GM18508 (cell line): ENCODE data around the gene RUNDC3A.

Experiments used
- ATAC-seq: cut with Tn5 transposase; IDR thresholded peaks from one replicate; pipeline ENCODE4 v1.9.1; 2021; ENCODE audit warnings: moderate number of reproducible peaks; ENCODE audit not compliant: insufficient read depth, unreplicated experiment

Gene RUNDC3A

DNA sequence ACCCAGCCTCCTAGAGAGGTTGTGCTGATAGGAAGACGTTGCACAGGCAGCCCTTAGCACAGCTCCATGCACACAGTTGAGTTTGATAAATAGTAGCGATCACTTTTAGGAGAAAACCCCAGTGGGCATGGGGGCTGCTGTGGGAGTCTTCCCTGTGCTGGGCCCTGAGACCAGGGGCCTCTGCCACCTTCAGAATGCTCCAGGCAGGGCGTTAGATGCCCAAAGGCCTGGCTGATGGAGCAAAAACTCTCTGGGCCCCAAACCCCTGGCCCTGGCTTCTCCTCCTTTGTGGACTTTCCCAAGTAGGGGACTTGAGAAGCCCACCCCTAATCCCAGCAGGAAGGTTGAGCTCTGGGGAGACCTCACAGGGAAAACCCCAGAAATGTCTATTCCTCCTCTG, 26.1 kb upstream of the RUNDC3A start:
- no peak for ATAC-seq

DNA sequence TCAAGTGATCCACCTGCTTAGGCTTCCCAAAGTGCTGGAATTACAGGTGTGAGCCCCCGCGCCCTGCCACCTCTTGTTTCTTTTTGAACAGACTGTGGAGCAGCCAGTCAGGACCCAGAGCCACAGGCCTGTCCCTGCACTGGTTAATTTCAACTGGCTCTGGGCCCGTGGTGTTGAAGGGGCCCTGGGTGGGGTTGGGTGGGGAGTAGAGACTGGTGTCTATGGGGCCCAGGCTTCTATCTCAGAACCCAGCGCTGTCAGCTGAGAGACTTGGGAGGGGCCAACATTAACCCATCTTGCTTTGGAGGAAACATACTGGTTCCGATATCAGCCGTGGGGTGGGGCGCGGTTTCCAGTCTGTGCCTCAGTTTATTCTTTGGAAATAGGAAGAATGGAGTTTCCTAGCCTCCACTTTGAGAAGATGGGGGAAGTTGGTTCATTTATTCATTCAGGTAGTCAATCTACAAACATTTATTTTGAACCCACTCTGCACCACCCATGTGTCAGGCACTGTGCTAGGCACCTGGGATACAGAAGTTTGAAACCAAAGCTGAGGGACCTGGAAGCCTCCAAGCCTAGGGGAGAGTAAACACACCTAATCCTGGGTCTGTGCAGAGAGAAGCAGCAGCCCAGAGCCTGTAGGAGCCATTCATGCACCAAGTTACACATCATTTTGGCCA, 24.9 kb upstream of the RUNDC3A start:
- ATAC-seq: no peak

DNA sequence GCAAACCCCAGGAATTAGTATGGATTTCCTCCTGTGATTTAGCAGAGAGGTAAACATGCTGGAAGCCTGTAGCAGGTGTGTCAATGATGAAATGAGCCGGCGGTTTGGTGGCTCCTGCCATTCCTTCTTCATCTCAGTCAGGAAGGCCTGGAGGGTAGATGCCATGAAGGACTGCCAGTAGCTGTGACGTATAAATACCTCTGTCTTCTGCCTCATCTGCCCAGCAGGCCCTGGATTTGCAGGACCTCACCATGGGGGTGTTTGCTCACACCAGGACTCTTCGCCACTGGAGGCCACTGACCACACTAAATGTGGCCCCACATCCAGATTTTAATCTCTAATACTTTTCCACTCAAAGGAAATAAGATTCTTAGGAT, 24.4 kb upstream of the RUNDC3A start:
- no peak for ATAC-seq

DNA sequence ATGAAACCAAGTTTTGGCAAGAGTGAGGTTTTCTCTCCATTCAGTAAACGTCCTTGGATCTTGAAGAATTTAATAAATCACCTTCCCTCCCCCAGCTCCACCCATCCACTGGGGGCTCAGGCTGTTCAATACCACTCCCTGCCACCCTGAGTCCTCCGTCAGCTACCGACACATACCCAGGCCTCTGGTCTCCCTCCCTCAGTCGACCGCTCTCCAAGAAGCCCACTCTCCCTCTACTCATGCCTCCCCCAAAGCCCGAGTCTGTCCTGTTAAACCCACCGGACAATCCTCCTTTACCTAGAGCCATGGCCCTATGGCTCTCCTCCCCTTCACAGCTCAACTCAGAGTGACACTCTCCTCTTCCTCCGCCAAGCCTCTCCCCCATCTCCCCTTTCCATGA, 20.8 kb upstream of the RUNDC3A start:
- no peak for ATAC-seq

DNA sequence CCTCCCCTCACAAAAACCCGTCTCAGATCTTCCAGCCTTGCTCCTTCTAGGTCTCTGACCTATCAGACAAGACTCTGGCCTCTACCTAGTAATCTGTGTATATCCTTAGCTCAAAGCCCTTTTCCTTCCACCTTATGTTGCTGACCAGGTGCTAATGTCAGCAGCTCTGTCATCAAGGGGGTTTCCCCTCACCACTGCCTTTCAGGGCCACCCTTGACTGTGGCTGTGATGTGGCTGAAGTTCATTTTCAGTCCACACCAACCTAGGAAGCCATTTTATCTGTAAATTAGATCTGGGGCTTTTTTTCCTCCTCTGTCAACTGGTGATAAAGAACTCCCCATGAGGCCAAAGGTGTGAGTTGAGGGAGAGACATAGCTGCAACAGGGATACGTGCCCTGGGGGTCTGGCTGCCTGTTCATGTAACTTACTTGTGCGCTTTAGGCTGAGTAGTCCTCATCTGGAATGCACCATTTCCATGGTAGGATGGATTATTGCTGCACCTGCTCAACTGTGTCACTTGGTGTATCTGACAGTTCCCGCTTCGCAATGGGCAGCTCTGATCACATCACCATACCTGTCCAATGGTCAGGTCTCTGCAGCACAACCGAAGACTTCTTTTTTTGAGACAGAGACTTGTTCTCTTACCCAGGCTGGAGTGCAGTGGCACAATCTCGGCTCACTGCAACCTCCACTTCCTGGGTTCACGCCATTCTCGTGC, 14.7 kb upstream of the RUNDC3A start:
- ATAC-seq: no peak

DNA sequence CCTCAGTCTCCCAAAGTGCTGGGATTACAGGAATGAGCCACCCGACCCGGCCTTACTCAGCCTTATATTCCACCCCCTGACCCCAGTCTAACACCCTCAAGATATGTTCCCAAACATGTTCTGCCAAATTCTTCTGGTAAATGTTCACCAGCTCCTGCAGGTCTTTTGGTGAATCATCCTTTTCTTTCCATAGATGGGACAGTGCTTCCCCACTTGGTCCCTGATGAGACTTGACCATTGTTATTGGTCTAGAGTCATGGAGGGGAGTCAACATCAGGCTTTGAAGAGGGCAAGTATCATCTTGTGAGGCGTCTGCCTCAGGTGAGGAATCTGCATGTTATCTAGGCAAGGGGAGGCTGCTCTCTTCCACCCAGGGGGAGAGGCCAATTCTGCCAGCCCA, 10.4 kb upstream of the RUNDC3A start:
- ATAC-seq: no peak

DNA sequence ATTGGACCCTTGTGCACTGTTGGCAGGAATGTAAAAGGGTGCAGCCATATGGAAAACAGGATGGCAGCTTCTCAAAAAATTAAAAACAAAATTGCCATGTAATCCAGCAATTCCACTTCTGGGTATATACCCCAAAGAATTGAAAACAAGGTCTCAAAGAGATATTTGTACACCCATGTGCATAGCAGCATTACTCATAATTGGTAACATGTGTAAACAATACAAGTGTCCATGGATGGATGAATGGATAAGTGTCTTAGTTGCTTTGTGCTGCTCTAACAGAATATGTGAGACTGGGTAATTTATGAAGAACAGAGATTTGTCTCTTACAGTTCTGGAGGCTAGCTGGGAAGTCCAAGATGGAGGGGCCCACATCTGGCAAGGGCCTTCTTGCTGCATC, 3.8 kb upstream of the RUNDC3A start:
- ATAC-seq: no peak

DNA sequence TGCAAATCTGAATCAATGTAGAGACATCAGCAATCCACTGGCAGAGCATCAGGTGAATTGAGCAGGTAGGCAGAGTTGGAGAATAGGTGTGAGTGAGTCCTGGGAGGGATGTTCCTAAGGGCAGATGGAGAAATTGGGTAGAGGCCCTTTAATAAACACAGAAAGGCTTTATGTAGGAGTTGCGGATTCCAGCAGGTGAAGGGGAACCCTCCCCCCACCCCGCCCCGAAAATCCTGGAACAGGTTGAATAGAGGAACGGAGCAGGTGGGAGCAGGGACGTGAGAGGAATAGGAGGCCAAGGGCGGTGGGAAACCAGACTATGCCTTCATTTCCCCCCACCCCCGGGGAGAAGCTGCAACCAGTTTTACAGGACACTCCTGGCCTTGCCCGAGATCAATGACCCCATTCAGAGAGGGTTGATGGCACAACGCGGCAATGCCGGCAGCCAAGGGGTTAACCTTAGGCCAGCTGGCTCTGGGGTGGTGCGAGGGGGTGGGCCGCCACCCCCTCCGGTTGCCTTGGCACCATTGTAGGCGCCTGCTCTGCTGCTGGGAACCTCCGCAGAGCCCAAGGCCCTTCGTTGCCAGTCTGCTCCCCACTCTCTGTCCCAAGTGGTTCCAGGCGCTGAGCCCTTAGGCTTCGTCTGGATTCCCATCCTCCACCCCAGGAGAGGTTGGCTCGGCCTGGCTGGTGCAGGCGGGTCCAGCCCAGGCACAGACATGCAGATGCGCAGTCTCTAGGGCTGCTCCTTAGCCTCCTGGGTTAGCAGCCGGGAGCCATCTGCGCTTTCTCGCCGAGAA, 814 bp upstream of the RUNDC3A start:
- no peak for ATAC-seq

DNA sequence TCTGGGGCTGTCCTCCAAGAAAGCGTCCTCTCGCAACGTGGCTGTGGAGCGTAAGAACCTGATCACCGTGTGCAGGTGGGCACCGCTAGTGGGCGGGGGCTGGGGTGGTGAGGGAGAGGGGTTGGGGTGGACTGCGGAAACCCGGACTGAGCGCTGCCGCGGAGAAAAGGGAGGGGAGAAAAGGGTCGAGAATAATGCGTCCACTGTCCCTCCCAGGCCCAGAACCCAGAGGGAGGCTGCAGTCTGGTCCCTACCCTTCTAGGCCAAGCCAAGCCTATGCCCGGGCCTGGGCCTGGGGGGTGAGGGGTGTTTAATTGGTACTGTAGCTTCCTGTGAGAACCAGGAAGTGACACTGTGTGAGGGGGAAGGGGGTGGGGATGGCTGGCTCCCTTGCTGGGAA, 464 bp downstream of the RUNDC3A start:
- ATAC-seq: no peak

DNA sequence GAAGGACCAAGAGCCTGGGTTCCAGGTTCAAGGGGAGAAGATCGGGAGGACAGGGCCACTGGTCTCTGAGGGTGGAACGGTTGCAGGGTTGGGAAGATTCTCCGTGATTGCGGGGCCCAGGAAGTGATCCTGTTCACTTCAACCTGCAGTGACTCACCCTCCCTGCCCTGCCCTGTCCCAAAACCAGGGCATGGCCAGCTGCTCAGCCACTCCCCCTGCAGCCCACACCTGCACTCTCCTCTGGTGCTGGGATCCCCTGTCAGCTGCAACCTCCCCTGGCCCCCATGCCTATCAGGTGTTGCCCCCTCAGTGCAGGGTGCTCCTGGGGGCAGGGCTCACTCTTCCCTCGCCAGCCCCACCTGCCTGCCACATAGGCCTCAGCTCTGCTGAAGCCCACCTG, 1.1 kb downstream of the RUNDC3A start:
- no peak for ATAC-seq

DNA sequence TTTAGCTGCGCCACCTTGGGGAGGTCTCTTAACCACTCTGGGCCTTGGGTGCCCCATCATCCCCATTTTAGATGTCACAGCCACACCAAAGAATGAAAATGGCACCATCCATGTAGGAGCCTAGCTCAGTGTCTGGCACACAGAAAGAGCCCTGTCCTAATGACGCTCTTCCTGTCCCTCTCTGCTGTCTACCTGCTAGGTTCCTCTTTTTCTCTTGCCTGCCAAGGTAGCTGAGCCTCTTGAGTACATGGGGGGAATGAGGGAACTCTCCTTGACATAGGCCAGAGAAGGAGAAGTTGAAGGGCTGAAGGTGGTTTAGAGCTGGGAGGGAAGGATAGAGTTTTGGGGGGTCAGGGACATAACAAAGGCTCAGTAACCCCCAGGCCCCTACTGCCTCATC, 1.8 kb downstream of the RUNDC3A start:
- ATAC-seq: no peak

DNA sequence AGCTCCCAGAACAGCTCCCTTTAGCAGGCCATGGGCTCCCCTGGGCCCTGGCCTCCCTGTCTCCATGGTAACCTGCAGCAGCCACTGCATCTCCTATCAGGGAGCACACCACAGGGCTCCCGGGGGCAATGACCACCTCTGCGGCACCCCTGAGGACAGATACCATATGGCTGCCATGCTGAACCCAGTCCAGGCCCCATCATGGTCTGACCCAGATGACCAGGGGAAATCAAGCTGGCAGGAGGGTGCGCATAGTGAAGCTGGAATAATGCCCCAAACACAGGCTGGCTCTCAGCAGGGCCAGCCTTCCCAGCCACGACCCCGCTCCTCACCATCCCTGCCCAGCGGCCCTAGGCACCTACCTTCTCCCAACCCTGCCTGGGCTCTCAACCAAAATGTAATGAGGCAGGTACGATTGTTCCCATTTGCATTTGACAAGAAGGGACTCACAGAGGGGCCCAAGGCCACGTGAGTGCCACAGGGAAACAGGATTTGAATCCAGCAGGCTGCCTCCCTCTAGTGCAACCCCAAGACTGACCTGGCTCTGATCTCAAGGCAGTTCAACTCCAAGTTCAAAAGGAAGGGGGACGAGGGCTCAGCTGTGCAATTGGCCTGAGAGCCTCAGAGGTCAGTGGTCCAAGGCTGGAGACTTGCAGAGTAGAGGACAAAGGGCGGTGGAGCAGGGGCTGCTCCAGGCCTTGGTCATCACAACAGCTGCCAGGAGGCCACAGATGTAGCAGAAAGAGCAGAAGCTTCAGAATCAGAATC, 2.4 kb downstream of the RUNDC3A start:
- no peak for ATAC-seq

DNA sequence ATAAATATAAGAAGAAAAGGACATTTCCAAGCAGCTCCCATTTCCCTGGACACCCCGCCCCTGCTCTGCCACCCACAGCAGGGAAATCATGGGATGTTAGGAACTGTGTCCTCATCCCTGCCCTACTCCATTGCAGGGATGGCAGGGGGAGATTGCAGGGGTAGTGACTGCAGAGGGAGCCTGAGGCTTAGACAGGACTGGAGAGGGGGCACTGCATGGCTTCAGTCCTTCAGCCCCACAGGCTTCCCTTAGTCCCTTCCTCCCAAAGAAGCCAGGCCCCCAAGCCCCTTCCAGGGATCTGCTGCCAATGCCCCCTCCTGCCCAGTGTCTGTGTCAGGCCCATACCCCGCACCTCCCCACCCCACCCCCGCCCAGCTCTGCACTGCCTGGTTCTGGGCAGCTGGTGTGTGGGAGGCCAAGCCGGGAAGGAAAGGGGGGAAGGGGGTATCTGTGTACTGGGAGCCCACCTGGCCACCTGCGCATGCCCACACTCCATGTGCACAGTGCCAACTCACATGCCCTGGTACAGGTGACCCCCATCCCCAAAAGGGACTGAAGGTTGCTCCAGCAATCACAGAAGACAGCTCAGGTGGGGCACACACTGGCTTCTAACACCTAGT, 3.3 kb downstream of the RUNDC3A start:
- no peak for ATAC-seq

DNA sequence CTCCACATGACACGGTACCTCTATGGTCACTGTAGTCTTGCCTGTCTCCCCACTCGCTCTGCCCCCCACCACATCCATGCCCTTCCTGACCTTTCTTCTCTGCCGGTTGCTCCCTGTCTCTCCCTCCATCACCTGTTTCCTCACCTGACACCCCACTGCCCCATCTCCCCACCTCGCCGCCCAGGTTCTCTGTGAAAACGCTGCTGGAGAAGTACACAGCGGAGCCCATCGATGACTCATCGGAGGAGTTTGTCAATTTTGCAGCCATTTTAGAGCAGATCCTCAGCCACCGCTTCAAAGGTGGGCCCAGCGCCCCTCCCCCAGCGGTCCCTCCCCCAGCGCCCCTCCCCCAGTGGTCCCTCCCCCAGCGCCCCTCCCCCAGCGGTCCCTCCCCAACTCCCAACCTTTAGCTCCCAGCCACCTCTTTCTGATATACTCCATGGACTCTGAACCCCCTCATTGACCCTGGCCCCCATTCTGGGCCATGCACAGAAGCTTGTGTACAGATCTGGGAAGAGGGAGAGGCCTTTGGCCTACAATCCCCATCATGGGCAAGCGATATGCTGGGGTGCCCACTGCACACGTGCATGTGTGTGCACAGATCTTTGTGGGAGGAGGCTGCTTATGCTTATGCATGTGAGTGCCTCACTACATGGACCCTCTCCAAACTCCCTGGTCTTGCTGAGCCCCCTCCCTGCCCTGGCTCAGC, 4.1 kb downstream of the RUNDC3A start:
- no peak for ATAC-seq

DNA sequence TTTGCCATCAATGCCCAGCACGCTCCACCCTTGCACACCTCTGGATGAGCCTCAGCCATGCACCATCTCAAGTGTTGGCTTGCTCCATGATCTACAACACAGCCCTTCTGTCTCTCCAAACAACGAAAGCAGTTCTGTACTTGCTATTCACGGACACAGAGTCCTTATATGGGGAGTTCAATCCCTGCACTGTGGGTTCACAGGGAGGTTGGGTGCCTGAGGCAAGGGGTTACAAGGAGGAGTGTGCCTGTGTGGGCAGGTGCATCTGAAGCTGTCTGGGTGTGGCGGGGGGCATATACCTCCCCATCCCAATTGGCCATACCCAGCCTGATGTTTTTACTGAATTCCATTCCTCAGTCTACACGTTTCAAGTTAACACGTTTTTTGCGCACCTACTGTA, 5.6 kb downstream of the RUNDC3A start:
- no peak for ATAC-seq

DNA sequence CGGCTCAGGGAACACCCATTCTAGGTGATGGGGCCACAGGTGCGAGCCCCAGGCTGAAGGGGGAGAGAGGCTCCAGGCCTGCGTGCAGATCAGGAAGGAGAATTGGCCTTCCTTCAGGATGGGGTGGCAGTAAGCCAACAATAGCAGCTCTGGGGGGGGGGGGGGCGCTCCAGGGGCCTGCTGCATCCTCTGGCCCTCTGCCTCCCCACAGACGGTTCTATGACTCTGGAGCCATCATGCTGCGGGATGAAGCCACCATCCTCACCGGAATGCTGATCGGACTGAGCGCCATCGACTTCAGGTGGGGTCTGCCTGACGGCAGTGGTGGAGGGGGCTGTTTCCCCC, 6.1 kb downstream of the RUNDC3A start:
- ATAC-seq: no peak

DNA sequence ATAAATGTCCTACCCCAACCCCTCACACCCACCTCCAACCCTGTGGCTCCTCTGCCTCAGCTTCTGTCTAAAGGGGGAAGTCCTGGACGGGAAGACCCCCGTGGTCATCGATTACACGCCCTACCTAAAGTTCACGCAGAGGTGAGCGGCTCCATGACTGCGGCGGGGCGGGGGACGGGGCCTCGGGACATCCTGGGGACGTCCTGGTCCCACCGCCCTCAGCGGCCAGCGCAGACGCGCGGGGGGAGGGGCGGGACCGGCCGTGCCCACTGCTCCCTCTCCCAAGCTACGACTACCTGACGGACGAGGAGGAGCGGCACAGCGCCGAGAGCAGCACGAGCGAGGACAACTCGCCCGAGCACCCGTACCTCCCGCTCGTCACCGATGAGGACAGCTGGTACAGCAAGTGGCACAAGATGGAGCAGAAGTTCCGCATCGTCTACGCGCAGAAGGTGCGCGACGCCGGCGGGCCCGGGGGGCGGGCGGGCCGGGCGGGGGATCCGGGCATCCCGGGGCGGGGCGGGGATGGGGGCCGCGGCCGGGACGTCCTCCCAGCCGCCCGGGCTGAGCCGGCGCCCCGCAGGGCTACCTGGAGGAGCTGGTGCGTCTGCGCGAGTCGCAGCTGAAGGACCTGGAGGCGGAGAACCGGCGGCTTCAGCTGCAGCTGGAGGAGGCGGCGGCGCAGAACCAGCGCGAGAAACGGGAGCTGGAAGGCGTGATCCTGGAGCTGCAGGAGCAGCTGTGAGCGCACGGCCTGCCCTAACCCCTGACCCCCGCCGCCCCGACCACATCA, 6.7 kb downstream of the RUNDC3A start:
- no peak for ATAC-seq

DNA sequence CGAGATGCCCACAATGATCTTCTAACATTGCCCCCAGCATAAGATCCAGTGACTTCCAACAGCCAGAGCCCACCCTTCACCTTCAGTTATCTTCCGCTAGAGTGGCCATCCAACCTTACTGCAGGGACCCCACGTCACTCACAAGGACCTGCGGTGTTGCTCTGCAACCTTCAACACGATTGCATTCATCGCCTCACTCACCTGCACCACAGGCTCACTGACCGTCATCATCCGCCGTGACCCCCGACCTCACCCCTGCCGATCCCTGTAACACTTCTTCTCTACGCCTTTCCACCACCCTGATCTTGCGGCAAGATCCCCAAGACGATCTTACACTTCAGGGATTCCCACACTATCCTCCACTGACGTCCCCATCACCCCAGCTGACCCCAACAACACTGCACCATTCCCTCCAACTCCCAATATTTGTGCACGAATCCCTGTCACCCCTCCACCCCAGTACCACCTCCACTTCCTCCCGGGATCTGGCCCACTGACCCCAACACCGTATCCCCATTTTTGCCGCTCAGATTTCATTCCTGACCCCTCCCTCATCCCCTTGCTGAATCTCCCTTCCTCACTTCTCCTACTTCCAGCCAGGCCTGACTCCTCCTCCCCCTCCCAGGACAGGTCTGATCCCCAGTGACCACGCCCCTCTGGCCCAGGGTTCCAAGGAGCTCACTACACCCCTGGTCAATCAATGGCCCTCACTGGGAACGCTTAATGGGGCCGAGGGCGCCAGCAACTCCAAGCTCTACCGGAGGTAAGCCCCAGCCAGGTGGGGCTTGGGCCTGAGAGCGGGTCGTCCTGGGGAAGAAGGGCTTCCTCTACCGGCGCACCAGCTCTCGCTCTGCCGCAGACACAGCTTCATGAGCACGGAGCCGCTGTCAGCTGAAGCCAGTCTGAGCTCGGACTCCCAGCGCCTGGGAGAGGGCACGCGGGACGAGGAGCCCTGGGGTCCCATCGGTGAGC, 7.6 kb downstream of the RUNDC3A start:
- ATAC-seq: no peak
